Islet of Langerhans (tissue), 1 donor: ENCODE results near the gene LRRC63.
"Not testable (repeated sequence)": the region's sequence is repeated elsewhere in the genome, so short reads cannot be mapped to it uniquely, and the experiment has no call there.

ENCODE experiments used
- FAIRE-seq: peaks from one replicate; lab custom pipeline; 2011; peaks lifted over from hg19 to GRCh38; lab: Jason Lieb, UNC

LRRC63 gene

DNA sequence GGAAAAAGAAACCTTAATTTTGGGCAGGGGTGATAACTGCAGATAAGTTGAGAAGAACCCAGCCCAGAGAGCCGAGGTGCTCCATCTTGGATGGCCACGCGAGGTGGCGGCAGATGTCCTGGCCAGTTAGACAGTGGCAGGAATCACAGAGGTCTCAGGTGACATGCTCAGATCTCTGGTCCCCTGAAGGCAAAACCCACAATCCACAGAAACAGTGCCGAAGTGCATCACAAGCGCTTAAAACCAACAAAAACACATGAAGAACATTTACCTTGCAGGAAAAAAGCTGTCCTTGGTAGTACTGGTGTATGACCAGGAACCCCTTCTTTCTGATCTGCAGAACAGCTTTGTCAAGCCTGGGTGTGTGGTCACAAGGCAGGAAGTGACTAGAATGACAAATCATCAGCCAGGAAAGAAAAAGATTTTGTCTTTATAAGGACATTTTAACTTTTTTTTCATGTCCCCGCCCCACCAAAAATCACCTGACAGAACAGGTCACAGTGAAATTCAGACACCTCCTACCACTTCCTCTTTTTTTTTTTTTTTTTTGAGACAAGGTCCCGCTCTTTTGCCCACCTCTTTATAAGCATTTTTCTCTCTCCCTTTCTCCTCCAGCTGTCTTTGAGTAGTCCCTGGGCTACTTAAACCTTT is 29.8 kb upstream of the LRRC63 start, which contains the start of gene LCP1:
TSS of gene LCP1 (minus strand) at position 338 of the 651 bp plus-strand sequence. CDS start 22,515 bp downstream, outside the sequence.
- FAIRE-seq, result no peak

DNA sequence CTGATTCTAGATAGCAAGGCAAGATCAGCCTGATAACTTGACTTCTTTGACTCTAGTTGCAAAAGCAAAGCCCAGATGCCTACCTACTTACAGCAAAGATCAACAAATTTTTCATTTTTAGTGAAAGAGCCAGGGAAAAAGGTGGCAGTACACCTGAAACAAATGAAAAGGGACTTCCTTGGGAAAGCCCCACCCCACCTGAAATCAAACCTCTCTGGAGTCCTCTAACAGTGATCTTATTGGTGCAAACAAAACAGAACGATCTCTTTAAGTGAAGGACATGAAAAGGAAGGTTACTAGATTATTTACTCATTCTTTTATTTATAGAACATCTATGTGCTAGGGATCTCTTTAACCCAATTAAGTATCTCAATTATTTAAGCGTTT is 29.2 kb upstream of the LRRC63 start:
- FAIRE-seq, result no peak

DNA sequence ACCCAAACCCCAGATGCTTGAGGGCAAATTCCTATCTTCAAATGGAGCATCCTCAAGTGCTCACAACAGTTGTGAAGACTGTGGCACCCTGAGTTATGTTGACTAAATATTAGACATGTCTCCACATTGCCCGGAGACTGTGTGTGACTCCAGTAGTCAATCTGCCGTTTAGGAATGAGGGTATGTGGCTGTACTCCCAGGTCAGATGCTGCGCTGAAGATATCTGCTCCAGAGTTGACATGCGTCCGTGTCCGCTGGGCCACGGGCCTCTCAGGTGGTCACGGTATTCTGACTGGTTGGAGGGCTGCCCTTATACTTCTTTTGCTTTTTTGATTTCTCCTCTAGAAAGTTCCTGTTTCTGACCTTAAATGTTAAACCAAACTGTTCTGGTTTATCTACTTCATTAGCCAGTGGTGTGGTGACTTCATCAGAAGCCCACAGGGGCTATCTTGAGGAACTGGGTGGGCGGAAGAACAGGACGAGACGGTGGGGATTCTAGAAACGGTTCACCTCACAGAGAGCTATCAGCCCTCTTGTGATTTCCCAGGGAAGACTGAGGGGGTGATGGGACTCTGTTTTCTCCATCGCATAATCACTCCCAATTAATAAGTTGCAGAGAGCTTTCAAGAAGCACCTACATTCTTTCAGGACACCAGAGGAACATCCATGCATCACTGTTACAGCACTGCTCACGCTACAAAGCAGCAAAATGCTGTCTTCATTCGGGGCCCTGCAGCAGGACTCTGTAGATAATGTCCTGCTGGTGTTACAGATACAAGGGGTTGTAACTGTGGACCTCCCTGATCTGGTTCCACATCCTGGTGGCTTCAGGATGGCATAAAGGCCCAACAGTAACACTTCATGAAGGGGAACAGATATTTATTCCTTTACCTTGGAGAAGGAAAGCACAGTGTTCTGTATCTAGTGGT is 28.4 kb upstream of the LRRC63 start:
- FAIRE-seq, result no peak

DNA sequence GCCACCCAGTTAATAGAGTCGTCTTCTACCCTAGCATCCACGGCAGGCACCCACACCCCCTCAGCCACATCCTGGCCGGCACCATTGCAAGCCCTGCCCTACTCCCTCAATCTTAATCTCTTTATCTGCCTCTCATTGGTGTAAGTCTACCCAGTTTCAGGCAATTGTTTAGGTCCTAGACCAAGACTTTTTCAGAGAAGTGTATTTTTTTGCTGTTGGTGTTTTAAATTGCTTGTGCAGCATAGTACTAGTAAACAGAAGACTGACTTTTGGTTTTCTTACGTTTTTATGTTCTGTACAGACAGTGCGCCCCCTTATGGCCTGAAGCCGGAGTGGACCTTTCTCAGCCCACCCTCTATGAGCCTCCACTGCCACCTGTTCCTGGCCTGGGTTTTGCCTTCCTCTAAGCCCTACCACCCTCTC is 27.4 kb upstream of the LRRC63 start:
- no peak for FAIRE-seq

DNA sequence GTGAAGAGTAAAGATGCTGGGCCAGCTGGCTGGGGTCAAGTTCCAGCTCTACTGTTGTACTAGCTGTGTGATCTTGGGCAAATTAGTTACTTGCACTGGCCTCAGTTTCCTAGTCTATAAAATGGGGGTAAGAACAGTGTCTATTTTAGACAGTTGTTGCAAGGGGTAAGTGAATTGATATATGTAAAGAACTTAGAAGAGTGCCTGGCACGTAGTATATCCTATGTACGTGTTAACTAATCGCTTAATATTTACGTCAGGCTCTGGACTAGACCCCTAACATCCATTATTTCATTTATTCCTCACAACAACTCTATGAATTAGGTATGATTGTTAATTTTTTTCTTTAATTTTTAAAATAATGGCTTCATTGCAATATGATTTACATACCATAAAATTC is 26.1 kb upstream of the LRRC63 start:
- no peak for FAIRE-seq

DNA sequence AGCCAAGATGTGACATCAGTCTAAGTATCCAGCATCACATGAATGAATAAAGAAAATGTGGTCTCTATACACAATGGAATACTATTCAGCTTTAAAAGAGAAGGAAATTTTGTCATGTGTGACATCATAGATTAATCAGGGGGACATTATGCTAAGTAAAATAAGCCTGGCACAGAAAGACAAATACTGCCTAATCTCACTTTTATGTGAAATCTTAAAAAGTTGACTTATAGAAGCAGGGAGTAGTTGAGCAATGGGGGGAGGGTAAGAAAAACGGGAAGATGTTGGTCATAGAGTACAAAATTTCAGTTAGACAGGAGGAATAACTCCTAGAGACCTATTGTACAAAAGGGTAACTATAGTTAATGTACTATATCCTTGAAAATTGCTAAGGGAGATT is 19.3 kb upstream of the LRRC63 start:
- FAIRE-seq, result no peak

DNA sequence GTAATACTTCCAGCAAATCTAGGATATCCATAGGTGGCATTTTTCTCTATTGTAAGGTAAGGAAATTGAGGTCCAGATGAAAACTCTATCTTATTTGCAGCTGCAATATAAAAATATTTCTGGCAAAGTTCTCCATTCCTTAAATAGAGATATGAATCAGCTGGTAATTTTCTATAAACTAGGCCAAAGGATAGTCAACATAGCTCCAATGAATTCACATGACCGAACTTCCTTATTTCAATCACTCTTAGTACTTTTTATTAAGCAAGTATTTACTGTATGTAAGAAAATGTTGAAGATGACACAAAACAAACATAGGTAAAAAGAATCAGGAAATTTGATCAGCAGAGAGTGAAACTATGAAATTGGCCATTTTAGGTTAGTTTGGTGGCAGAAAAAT is 16.7 kb upstream of the LRRC63 start:
- no peak for FAIRE-seq

DNA sequence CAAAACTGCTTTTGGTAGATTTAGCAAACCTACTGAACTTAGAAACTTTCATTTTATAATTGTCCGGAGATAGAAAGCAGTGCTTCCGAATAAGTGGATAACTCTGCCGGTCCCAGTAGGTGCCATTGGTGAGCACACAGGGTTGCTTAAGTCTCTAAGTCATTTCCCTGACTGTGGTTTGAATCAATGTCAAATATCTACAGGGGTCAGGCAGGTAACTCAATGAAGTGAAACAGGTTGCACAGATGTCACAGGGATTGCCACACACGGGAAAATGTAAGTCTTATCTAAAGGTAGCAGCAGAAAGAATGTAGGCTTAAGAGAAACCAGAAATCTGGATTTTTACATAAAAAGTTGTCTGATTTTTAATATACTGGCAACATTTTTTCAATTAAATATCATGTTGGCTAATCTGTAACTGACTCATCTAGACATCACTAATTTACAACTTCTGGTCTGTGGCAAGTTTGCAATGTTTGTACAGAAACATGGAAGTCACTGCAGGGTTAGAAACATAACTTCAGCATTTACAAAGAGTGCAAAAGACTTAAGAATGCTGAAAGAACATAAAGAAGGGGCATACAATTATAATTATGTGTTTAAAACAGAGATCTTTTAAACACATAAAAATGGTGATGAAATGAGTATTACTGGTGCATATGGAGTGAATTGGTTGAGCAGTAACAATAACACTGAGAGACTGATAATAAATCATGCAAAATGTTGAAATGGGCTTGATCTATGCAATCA is 14.3 kb upstream of the LRRC63 start:
- no peak for FAIRE-seq

DNA sequence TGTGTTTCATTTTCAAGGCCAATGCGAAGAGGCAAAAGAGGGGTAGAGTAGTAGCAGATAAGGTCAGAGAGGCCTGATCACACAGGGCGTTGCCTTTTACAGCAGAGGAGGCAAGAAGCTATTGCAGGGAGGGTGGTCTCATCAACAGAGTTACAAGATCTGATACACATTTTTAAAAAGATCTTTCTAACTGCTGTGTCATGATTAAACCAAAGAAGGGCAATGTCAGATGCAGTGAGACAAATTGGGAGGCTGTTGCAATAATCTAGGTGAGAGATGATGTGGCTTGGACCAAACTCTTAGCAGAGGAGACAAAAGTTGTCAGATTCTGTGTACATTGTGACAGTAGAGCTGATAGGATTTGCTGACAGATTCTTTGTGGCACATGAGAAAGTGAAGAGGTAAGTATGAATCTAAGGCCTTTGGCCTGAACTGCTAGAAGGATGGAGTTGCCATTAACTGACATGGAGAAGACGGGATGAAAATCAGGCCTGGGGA is 13.0 kb upstream of the LRRC63 start:
- no peak for FAIRE-seq

DNA sequence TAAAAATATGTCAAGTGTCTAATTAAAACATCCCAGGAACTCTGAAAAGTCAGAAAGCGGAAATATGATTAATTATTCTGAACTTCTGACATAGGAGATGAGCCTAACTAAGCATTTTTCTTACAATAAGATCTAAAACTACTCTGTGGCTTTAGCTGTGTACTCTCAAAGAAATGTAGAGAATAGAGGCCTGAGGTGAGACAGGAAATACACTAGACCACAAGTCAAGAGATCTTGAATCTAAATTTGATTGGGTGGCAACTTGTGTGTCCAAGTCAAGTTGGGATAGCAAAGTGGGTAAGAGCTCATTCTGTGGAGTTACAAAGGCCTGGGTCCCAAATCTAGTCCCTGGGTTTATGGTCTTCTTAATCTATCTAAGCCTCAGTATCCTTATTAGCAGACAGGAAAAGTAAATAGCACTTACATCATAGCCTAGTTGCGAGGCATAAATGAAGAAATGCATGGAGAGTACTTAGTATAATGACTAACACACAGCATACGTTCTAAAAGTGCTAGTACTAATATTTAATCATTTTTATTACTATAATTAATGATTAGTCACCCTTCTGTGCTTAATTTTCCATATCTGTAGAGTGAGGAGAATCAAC is 9.4 kb upstream of the LRRC63 start:
- FAIRE-seq, result no peak

DNA sequence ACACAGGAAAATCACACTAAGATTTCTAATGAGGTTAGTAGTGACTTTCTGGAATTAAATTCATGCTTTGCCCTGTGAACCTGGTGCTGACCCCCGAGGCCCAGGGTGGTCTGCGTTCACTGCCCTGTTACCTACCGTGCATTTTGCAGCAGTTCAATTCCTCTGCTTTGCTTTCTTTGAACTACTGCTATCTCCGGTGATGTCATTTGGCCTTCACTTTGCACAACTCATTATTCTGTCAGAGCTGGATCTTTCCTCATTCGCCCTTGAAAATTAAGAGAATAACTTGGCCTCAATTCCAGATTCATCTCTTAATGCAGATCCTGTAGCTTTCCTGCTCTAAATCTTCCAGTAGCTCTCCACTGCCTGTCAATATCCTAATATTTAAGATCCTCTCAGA is 8.8 kb upstream of the LRRC63 start:
- FAIRE-seq, result no peak

DNA sequence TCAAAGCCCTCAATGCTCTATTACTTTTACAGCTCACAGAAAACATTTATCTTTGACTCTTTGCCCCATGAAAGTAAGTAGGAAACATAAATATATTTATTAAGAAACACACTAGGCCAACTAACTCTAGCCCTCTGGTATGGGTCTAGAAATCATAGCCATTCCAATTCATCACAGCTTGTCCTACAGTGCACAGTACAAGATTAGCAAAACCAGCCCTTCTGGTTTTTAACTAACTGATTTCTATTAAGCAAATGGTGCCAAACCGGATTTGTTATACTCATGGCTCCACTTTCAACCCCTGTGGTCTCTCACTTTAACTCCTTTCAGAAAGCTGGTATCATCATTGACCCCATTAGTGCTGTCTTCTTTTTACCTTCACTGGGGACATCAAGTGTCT is 5.6 kb upstream of the LRRC63 start:
- no peak for FAIRE-seq

DNA sequence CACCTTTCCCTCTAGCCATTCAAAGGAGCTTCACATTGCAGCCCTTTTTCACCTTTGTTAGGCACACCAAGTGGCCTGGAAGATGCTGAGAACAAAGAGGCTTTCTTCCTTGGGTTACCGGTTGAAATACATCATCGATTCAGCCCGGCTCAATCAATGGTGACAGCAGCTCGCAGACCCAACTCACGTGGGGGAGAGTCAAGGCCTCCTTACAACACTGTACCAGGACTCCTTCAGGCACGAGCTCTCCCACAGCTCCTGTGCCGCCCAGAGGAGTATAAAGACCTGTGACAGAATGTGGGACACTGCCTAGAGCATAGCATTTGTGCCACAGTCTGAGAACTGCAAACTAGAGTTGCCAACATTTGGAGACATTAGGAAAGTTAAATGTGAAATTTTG is 3.9 kb upstream of the LRRC63 start:
- FAIRE-seq, result no peak

DNA sequence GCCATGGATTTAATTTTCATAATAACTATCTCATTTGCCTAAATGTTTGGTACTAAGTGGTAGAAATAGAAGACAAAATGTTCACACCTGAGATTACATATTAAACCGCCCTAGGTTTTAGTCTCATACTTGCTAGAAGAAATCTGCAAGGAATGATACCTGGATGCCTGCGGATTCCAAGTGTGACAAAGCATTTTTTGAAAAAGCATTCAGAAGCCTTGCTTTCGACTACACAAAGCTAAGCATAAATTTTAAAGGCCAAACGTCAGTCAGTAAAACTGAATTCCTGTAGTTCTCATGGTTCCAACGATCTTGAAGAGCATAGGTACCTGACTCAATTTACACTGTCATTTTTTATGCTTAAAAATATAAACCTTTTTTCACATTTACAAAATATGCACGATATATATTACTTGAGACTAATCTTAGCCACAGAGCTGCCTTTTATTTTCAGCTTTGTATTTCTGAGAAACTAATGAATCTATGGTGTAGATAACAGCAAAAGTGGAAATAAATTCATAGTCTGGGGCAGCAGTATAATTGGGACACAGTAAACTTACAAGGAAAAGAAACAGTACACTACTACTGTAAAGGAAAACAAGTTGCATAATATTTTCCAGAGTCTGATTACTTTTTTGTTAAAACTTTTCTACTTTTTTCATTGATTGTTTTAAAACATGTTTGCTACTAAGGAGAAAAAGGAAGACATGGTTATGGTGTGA is 1.2 kb upstream of the LRRC63 start:
- FAIRE-seq, result peak; percentile 75

DNA sequence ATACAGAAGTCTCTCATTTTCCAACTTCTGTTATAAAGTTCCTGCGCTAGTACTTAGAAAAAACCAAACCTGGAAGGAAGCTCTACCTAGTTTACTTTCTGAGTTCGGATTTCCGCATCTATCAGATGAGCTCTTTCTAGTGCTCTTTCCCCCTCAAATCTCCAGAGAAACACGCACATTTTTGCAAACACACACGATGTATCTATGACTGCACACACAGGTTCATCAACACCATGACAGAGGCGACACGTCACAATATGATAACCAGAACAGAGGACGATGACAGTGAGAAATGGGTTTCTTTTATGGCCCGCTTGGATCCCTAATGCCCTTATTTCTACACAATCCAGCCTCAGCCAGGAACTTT is 629 bp upstream of the LRRC63 start:
- FAIRE-seq, result no peak

DNA sequence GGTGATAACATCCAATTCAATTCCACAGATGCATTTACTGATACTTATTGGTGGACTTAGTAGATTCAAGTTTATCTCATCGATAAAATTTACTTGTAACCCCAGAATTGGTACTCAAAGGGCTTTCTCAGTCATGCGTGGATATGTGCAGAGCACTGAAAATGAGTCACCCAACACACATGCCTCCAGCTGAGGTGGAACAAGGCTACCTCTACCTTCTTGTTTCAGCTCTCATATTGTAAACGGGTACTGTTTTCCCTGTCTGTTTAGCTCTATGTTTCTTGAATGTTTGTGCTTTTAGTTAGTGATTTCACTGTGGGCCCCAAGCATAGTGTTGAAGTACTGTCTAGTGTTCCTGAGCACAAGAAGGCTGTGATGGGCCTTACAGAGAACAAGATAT is 1.5 kb downstream of the LRRC63 start:
- FAIRE-seq, result no peak

DNA sequence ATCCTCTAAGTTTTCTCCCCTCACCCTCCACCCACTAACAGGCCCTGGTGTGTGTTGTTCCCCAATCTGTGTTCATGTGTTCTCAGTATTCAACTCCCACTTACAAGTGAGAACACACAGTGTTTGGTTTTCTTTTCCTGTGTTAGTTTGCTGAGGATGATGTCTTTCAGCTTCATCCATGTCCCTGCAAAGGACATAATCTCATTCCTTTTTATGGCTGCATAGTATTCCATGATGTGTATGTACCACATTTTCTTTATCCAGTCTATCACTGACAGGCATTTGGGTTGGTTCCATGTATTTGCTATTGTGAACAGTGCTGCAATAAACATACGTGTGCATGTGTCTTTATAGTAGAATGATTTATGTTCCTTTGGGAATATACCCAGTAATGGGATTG is 3.0 kb downstream of the LRRC63 start:
- not testable (repeated sequence) for FAIRE-seq

DNA sequence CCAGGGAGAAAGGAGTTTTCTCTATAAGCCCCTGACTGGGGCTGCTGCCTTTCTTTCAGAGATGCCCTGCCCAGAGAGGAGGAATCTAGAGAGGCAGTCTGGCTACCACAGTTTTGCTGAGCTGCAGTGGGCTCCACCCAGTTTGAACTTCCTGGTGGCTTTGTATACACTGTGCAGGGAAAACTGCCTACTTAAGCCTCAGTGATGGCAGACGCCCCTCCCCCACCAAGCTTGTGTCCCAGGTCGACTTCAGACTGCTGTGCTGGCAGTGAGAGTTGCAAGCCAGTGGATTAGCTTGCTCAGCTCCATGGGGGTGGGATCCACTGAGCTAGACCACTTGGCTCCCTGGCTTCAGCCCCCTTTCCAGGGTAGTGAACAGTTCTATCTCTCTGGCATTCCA is 8.5 kb downstream of the LRRC63 start:
- not testable (repeated sequence) for FAIRE-seq

DNA sequence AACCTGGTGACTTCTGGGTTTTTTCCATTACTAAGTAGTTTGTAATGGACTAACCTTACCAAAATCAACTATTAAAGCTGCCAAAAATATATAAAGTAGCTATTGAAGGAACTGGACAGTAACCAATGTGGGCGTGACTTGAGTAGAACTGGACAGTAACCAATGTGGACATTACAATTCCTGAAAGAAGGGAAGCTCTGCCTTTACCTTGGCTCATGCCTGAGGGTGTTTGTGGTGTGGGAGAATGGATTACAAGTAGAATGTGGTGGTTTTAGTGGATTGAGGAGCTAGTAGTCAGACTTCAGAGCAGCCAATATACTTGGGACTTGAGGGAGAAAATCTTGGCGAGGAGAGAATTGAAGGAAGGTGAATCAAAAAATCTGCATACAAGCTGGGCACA is 17.5 kb downstream of the LRRC63 start:
- no peak for FAIRE-seq

DNA sequence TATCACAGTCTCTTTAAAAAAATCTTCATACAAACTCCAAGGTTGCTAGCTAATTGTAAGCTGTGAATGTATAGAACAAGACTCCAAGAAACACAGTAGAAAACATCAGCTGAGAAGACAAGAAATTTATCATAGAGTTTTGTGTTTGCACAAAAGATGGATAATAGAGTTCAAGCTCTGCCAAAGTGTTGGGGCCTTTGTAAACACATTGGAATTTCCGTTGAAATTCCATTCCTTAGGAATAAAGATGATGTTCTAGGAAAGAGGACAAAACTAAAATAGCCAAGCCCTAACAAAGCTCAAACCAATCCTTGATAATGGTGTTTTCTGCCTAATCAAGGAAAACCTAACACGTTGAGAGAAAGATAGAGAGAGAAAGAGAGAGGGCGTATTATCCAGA is 20.6 kb downstream of the LRRC63 start:
- no peak for FAIRE-seq

DNA sequence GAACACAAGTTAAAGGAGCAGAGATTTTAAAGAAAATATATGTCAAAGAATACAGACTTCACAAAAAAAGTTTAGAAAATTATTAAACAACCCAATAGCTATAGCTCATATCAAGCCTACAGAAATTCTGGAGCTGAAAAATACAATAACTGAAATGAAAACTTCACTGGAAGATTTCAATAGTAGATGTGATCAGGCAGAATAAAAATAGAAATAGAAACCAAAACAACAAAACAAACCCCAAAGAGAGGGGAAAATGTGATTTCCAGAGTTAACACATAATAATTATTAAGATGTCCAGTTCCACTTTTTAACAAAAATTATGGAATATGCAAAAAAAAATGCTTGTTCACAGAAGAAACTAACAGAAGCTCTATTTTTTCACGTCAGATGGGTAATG is 23.6 kb downstream of the LRRC63 start:
- no peak for FAIRE-seq

DNA sequence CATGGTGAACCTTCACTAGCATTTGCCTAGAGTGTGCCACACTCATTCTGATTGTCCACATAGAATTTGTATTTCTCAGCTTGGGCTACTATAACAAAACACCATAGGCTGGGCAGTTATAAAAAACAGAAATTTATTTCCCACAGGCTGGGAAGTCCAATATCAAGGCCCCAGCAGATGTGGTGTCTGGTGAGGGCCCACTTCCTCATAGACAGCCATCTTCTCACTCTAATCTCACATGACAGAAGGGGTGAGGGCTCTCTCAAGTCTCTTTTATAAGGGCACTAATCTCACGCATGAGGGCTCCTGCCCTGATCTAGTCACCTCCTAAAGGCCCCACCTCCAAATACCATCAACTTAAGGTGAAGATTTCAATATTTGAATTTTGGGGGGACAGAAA is 53.6 kb downstream of the LRRC63 start:
- no peak for FAIRE-seq
